GM18502 (cell line): Measurements from ENCODE around the gene SLC7A14.
A peak's percentile ranks its signal among the peaks of the same experiment; 100 is the strongest.

ENCODE experiments used
- ATAC-seq: cut with Tn5 transposase; IDR thresholded peaks from one replicate; pipeline ENCODE4 v1.9.1; 2021; ENCODE audit warnings: mild to moderate bottlenecking; ENCODE audit not compliant: unreplicated experiment, poor library complexity

The SLC7A14 gene

GRCh38 chr3:170585937-170586310, at the start of gene SLC7A14:
SLC7A14 (minus strand) TSS chr3:170586075; CDS start chr3:170526936, 59,139 bp downstream.
- no peak for ATAC-seq

- no peak for ATAC-seq
These were observed 49.5 kb upstream of the SLC7A14 start for GRCh38 chr3:170635385-170635735.

GRCh38 chr3:170634663-170635384, 48.9 kb upstream of the SLC7A14 start:
- peak; percentile 78 for ATAC-seq

- ATAC-seq: no peak
These were observed 47.7 kb upstream of the SLC7A14 start for GRCh38 chr3:170633573-170633972.

- ATAC-seq: peak; percentile 77
These were observed 46.9 kb upstream of the SLC7A14 start for GRCh38 chr3:170632780-170633179.

GRCh38 chr3:170631755-170632488, 46.0 kb upstream of the SLC7A14 start:
- no peak for ATAC-seq

- ATAC-seq: no peak
These were observed 37.6 kb upstream of the SLC7A14 start for GRCh38 chr3:170623524-170623923.

- ATAC-seq: no peak
These were observed 36.7 kb upstream of the SLC7A14 start for GRCh38 chr3:170622369-170623159.

- no peak for ATAC-seq
These were observed 35.4 kb upstream of the SLC7A14 start for GRCh38 chr3:170621256-170621655.

- ATAC-seq: no peak
These were observed 28.5 kb upstream of the SLC7A14 start for GRCh38 chr3:170614214-170614966.

- ATAC-seq: no peak
These were observed 25.9 kb upstream of the SLC7A14 start for GRCh38 chr3:170611751-170612150.

GRCh38 chr3:170610321-170610884, 24.5 kb upstream of the SLC7A14 start:
- peak; percentile 46 for ATAC-seq

GRCh38 chr3:170608475-170608874, 22.6 kb upstream of the SLC7A14 start:
- ATAC-seq: no peak

GRCh38 chr3:170606675-170607074, 20.8 kb upstream of the SLC7A14 start:
- ATAC-seq: no peak

GRCh38 chr3:170605490-170605889, 19.6 kb upstream of the SLC7A14 start:
- ATAC-seq: no peak

GRCh38 chr3:170603770-170604510, 18.1 kb upstream of the SLC7A14 start:
- ATAC-seq: no peak

- no peak for ATAC-seq
These were observed 16.7 kb upstream of the SLC7A14 start for GRCh38 chr3:170602556-170602955.

- ATAC-seq: no peak
These were observed 14.2 kb upstream of the SLC7A14 start for GRCh38 chr3:170600005-170600624.

GRCh38 chr3:170599091-170599490, 13.2 kb upstream of the SLC7A14 start:
- no peak for ATAC-seq
